ENCODE measurements around the gene SIRPA.
A peak's percentile ranks its signal among the peaks of the same experiment; 100 is the strongest.

The SIRPA gene

GRCh38 chr20:1924910-1925861, 30.0 kb downstream of the SIRPA start:
- no peak for DNase-seq
- intact Hi-C loops (cut with DNase I): no loop called here

GRCh38 chr20:1926237-1926636, 31.0 kb downstream of the SIRPA start:
- DNase-seq: peak in 4 of 10 donors; percentile 41 to 91 (median 86)
- intact Hi-C loops (cut with DNase I): no loop called here

DNA sequence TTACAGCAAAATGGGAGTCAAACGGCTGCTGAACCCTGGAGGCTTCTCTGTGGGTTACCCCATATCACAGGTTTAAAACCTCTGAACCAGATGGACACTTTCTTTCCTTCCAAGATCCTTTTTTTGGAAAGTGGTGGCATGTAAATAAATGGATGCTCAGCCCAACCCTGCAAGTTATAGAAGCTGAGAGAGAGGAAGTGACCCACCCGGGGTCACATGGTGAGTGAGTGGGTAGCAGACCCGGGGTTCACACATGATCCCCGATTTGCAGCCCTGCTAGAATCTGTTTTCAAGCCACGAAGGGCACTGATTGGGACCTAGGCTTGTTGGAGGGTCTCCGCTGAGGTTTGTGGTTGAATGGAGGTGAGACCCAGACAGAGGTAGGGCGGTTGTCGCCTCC, 32.0 kb downstream of the SIRPA start:
- DNase-seq: no peak
- intact Hi-C loops (cut with DNase I): no loop called here

DNA sequence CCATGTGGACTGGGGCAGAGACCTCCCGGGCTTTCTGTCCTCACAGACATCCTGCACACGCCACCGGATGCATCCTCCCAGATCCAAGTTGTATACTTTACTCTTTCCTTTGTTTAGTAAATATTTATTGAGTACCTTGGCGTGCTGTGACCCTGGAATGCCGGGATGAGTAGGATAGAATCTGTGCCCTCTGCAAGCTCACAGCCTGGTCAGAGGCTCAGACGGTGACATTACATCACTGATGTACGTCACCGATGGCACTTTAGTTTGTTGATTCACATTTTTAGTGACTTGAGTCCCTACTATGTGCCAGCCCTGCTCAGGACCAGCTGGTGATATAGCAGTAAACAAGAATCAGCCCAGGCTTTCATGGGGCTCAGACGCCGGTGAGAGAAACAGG, 32.9 kb downstream of the SIRPA start:
- intact Hi-C loops (cut with DNase I): no loop called here
- DNase-seq: peak in 1 of 10 donors; percentile 11

DNA sequence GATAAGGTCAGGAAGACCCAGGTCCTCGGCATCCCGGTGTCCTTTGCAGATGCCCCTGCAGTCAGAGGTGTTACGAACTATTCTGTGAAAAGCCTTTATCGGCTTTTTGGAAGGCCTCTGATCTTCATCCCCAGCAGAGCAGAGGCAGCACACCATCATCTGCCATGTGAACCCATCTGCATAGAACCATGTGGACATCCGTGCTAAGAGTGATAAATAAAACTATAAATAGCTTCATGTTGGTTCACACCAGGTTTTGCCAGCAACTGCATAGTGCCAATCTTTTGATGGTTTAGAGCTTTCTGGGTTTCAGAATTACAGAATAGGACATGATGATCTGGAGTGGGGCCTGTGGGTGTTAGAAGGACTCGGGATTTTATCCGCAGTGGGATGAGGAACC, 33.6 kb downstream of the SIRPA start:
- DNase-seq: no peak
- intact Hi-C loops (cut with DNase I): no loop called here

DNA sequence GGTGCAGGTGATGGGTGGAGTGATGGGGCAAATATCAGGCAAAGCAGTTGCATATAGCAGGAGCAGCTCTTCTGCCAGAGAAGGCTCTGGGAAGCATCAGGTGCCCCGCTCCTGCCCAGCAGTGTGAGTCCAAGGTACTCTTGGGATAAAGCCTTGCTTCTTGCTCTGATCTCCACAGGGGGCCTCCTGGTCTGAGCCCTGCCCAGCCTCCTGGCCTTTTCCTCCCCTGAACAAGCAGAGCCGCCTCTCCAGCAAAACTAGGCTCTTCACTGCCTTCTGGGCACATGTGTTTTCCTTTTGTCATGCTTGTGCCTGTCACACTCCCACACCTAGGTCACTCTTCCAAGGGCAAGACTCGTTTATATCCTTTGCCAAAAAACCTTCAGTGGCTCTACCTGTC, 34.3 kb downstream of the SIRPA start:
- intact Hi-C loops (cut with DNase I): no loop called here
- DNase-seq: no peak

- intact Hi-C loops (cut with DNase I): no loop called here
- DNase-seq: no peak
Measured at GRCh38 chr20:1930165-1930564, 35.0 kb downstream of the SIRPA start.

- intact Hi-C loops (cut with DNase I): no loop called here
- peak in 1 of 10 donors; percentile 22 for DNase-seq
Measured at GRCh38 chr20:1931830-1932229, 36.6 kb downstream of the SIRPA start.

- peak in 1 of 10 donors; percentile 54 for DNase-seq
Measured at GRCh38 chr20:1932971-1933370, 37.8 kb downstream of the SIRPA start.

GRCh38 chr20:1933465-1933870, 38.3 kb downstream of the SIRPA start:
- DNase-seq: peak in 2 of 10 donors; percentile 37 to 84
- intact Hi-C loops (cut with DNase I): no loop called here

More at GRCh38 chr20:1932971-1933370, 37.8 kb downstream of the SIRPA start:
- intact Hi-C loops (cut with DNase I): no loop called here

- intact Hi-C loops (cut with DNase I): no loop called here
- DNase-seq: peak in 1 of 10 donors; percentile 15
Measured at GRCh38 chr20:1934156-1934555, 38.9 kb downstream of the SIRPA start.

GRCh38 chr20:1934721-1935573, 39.7 kb downstream of the SIRPA start:
- intact Hi-C loops (cut with DNase I): loop anchor here (5.0 kb wide), 1 partner anchor 38 kb away; the partner anchor contains the start of gene SIRPA
- peak in 2 of 10 donors; percentile 42 to 79 for DNase-seq

- intact Hi-C loops (cut with DNase I): loop anchor here (5.0 kb wide), 1 partner anchor 39 kb away; the partner anchor contains the start of gene SIRPA
- peak; percentile 75 to 97 (median 84) for DNase-seq
Measured at GRCh38 chr20:1935696-1936366, 40.6 kb downstream of the SIRPA start.

DNA sequence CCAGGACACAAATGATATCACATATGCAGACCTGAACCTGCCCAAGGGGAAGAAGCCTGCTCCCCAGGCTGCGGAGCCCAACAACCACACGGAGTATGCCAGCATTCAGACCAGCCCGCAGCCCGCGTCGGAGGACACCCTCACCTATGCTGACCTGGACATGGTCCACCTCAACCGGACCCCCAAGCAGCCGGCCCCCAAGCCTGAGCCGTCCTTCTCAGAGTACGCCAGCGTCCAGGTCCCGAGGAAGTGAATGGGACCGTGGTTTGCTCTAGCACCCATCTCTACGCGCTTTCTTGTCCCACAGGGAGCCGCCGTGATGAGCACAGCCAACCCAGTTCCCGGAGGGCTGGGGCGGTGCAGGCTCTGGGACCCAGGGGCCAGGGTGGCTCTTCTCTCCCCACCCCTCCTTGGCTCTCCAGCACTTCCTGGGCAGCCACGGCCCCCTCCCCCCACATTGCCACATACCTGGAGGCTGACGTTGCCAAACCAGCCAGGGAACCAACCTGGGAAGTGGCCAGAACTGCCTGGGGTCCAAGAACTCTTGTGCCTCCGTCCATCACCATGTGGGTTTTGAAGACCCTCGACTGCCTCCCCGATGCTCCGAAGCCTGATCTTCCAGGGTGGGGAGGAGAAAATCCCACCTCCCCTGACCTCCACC, 42.2 kb downstream of the SIRPA start:
- intact Hi-C loops (cut with DNase I): loop anchor here (5.0 kb wide), 1 partner anchor 40 kb away; the partner anchor contains the start of gene SIRPA
- DNase-seq: no peak

DNA sequence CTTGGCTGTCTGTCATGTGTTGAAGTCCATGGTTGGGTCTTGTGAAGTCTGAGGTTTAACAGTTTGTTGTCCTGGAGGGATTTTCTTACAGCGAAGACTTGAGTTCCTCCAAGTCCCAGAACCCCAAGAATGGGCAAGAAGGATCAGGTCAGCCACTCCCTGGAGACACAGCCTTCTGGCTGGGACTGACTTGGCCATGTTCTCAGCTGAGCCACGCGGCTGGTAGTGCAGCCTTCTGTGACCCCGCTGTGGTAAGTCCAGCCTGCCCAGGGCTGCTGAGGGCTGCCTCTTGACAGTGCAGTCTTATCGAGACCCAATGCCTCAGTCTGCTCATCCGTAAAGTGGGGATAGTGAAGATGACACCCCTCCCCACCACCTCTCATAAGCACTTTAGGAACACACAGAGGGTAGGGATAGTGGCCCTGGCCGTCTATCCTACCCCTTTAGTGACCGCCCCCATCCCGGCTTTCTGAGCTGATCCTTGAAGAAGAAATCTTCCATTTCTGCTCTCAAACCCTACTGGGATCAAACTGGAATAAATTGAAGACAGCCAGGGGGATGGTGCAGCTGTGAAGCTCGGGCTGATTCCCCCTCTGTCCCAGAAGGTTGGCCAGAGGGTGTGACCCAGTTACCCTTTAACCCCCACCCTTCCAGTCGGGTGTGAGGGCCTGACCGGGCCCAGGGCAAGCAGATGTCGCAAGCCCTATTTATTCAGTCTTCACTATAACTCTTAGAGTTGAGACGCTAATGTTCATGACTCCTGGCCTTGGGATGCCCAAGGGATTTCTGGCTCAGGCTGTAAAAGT, 43.5 kb downstream of the SIRPA start:
- intact Hi-C loops (cut with DNase I): loop anchor here (5.0 kb wide), 1 partner anchor 41 kb away; the partner anchor contains the start of gene SIRPA
- no peak for DNase-seq

- intact Hi-C loops (cut with DNase I): loop anchor here (5.0 kb wide), 1 partner anchor 42 kb away; the partner anchor contains the start of gene SIRPA
- no peak for DNase-seq
Measured at GRCh38 chr20:1939270-1939595, 44.0 kb downstream of the SIRPA start.

GRCh38 chr20:1940581-1940980, 45.4 kb downstream of the SIRPA start:
- intact Hi-C loops (cut with DNase I): no loop called here
- no peak for DNase-seq

GRCh38 chr20:1941226-1941625, 46.0 kb downstream of the SIRPA start:
- peak in 6 of 10 donors; percentile 49 to 90 (median 75) for DNase-seq

GRCh38 chr20:1942061-1942460, 46.9 kb downstream of the SIRPA start:
- intact Hi-C loops (cut with DNase I): no loop called here

More at GRCh38 chr20:1941226-1941625, 46.0 kb downstream of the SIRPA start:
- intact Hi-C loops (cut with DNase I): no loop called here

More at GRCh38 chr20:1942061-1942460, 46.9 kb downstream of the SIRPA start:
- DNase-seq: no peak

Data from posterior cingulate gyrus (tissue), 11 donors.